ENCODE results near the gene NFIX. TPM values are rescaled to one million over a fixed set of nuclear protein-coding genes. Genes with fewer than 3 reads are reported as not detected.

The NFIX gene
- total and polyA plus RNA-seq, 9 of the 15 experiments (the other 6 are each of a cell fraction or from before 2014, with no cell fraction given) = 0.28 to 26.8 (median 5.4) TPM

DNA sequence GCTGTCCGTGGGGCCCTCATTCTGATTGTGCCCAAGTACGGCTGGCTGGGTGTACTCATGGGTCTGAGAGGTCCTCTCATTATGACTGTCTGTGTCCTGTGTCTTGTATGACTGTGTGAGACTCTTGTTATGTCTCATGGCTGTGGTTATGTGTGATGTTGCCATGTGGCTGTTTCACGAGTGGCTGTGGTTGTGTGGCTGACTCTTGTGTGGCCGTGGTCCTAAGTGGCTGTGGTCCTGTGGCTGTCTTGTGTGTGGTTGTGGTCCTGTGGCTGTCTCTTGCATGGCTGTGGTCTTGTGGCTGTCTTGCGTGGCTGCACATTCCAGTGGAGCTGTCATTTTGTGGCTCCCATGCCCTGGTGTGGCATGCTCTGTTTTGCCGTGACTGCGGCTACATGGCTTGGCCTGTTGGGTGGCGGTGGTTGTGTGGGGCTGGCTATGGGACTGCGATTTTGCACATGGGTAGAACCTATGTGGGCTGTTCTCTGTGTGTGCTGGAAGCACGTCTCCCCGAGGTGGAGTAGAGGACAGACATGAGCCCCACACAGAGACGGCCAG is 104.8 kb downstream of the NFIX start (continued):
- TF ChIP-seq, protein P1, sequence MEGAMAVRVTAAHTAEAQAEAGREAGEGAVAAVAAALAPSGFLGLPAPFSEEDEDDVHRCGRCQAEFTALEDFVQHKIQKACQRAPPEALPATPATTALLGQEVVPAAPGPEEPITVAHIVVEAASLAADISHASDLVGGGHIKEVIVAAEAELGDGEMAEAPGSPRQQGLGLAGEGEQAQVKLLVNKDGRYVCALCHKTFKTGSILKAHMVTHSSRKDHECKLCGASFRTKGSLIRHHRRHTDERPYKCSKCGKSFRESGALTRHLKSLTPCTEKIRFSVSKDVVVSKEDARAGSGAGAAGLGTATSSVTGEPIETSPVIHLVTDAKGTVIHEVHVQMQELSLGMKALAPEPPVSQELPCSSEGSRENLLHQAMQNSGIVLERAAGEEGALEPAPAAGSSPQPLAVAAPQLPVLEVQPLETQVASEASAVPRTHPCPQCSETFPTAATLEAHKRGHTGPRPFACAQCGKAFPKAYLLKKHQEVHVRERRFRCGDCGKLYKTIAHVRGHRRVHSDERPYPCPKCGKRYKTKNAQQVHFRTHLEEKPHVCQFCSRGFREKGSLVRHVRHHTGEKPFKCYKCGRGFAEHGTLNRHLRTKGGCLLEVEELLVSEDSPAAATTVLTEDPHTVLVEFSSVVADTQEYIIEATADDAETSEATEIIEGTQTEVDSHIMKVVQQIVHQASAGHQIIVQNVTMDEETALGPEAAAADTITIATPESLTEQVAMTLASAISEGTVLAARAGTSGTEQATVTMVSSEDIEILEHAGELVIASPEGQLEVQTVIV (CRISPR knock-in tag; IDR thresholded peaks at IDR 0.05; ENCODE audit: borderline replicate concordance) = no peak
- TF ChIP-seq ZNF780A (CRISPR knock-in tag; IDR thresholded peaks at IDR 0.05) = no peak
- TF ChIP-seq ZNF354B (CRISPR knock-in tag; IDR thresholded peaks at IDR 0.05) = no peak
- TF ChIP-seq, protein P2, sequence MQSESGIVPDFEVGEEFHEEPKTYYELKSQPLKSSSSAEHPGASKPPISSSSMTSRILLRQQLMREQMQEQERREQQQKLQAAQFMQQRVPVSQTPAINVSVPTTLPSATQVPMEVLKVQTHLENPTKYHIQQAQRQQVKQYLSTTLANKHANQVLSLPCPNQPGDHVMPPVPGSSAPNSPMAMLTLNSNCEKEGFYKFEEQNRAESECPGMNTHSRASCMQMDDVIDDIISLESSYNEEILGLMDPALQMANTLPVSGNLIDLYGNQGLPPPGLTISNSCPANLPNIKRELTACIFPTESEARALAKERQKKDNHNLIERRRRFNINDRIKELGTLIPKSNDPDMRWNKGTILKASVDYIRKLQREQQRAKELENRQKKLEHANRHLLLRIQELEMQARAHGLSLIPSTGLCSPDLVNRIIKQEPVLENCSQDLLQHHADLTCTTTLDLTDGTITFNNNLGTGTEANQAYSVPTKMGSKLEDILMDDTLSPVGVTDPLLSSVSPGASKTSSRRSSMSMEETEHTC (IDR thresholded peaks at IDR 0.05) = no peak
- TF ChIP-seq, protein P3, sequence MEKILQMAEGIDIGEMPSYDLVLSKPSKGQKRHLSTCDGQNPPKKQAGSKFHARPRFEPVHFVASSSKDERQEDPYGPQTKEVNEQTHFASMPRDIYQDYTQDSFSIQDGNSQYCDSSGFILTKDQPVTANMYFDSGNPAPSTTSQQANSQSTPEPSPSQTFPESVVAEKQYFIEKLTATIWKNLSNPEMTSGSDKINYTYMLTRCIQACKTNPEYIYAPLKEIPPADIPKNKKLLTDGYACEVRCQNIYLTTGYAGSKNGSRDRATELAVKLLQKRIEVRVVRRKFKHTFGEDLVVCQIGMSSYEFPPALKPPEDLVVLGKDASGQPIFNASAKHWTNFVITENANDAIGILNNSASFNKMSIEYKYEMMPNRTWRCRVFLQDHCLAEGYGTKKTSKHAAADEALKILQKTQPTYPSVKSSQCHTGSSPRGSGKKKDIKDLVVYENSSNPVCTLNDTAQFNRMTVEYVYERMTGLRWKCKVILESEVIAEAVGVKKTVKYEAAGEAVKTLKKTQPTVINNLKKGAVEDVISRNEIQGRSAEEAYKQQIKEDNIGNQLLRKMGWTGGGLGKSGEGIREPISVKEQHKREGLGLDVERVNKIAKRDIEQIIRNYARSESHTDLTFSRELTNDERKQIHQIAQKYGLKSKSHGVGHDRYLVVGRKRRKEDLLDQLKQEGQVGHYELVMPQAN (IDR thresholded peaks at IDR 0.05; ENCODE audit: borderline replicate concordance) = no peak; the same call in 1 of the 2 replicates
- peak; percentile 66 for TF ChIP-seq NBN (IDR thresholded peaks at IDR 0.05; ENCODE audit: low read depth)
- no peak for TF ChIP-seq NFIX (CRISPR knock-in tag; IDR thresholded peaks at IDR 0.05; ENCODE audit: low read depth)
- TF ChIP-seq, protein P4, sequence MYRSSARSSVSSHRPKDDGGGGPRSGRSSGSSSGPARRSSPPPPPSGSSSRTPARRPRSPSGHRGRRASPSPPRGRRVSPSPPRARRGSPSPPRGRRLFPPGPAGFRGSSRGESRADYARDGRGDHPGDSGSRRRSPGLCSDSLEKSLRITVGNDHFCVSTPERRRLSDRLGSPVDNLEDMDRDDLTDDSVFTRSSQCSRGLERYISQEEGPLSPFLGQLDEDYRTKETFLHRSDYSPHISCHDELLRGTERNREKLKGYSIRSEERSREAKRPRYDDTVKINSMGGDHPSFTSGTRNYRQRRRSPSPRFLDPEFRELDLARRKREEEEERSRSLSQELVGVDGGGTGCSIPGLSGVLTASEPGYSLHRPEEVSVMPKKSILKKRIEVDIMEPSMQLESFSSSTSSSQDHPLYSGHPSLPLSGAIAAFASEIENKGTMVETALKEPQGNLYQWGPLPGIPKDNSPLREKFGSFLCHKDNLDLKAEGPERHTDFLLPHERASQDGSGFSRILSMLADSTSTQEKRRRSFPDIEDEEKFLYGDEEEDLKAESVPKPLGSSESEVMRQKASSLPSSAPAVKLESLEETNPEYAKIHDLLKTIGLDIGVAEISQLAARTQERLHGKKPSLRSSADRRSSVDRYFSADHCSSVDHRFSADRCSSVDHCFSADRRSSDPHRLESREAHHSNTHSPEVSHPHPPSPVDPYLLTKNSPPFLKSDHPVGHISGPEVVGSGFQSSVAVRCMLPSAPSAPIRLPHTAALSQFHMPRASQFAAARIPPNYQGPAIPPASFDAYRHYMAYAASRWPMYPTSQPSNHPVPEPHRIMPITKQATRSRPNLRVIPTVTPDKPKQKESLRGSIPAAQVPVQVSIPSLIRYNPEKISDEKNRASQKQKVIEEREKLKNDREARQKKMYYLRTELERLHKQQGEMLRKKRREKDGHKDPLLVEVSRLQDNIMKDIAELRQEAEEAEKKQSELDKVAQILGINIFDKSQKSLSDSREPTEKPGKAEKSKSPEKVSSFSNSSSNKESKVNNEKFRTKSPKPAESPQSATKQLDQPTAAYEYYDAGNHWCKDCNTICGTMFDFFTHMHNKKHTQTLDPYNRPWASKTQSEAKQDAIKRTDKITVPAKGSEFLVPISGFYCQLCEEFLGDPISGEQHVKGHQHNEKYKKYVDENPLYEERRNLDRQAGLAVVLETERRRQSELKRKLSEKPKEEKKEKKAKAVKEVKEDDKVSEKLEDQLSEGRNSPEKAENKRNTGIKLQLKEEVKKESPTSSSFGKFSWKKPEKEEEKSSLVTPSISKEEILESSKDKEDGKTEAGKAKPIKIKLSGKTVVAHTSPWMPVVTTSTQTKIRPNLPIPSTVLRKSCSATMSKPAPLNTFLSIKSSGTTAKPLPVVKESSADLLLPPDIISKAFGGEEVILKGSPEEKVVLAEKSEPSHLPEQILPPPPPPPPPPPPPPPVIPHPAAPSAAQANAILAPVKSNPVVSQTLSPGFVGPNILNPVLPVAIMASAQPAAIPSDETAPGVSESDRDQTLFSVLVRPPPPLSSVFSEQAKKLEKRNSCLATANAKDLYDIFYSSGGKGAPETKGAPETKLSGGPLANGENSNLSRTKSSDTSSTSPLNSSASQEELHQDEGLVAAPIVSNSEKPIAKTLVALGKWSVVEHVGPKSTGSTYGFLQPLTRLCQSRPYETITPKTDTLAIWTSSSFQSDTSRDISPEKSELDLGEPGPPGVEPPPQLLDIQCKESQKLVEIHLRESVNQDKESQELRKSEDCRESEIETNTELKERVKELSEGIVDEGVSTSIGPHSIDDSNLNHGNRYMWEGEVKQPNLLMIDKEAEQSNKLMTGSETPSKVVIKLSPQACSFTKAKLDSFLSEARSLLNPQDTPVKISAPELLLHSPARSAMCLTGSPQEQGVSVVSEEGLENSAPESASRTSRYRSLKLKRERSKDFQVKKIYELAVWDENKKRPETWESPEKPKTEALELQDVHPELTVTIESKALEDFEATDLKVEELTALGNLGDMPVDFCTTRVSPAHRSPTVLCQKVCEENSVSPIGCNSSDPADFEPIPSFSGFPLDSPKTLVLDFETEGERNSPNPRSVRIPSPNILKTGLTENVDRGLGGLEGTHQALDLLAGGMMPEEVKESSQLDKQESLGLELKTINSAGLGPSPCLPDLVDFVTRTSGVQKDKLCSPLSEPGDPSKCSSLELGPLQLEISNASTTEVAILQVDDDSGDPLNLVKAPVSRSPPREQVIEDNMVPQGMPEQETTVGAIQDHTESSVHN (IDR thresholded peaks at IDR 0.05; ENCODE audit: borderline replicate concordance in 1 of 2, low read depth in 1 of 2) = no peak; a peak in 1 of 4 replicates
- no peak for TF ChIP-seq BCL6 (CRISPR knock-in tag; IDR thresholded peaks at IDR 0.05)
- no peak for TF ChIP-seq CBX5 (IDR thresholded peaks at IDR 0.05; ENCODE audit: borderline replicate concordance, low read depth)
- no peak for TF ChIP-seq TCF3 (CRISPR knock-in tag; IDR thresholded peaks at IDR 0.05)
- TF ChIP-seq, protein P5, sequence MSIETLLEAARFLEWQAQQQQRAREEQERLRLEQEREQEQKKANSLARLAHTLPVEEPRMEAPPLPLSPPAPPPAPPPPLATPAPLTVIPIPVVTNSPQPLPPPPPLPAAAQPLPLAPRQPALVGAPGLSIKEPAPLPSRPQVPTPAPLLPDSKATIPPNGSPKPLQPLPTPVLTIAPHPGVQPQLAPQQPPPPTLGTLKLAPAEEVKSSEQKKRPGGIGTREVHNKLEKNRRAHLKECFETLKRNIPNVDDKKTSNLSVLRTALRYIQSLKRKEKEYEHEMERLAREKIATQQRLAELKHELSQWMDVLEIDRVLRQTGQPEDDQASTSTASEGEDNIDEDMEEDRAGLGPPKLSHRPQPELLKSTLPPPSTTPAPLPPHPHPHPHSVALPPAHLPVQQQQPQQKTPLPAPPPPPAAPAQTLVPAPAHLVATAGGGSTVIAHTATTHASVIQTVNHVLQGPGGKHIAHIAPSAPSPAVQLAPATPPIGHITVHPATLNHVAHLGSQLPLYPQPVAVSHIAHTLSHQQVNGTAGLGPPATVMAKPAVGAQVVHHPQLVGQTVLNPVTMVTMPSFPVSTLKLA (conservative IDR thresholded peaks at IDR 0.05) = no peak
